GM18909 (cell line): ENCODE results near the gene MAN2A1.

Experiments used
- ATAC-seq: cut with Tn5 transposase; IDR thresholded peaks from one replicate; pipeline ENCODE4 v1.9.1; 2021; ENCODE audit warnings: mild to moderate bottlenecking; ENCODE audit not compliant: unreplicated experiment, poor library complexity

The MAN2A1 gene

GRCh38 chr5:109704282-109704952 lies 14.7 kb downstream of the MAN2A1 start:
- ATAC-seq = no peak

GRCh38 chr5:109705596-109705995 lies 15.9 kb downstream of the MAN2A1 start:
- no peak for ATAC-seq

- ATAC-seq = no peak
These were observed 16.4 kb downstream of the MAN2A1 start for GRCh38 chr5:109706095-109706494.

GRCh38 chr5:109707531-109707930 lies 17.8 kb downstream of the MAN2A1 start:
- no peak for ATAC-seq

- ATAC-seq = peak; percentile 62
These were observed 19.1 kb downstream of the MAN2A1 start for GRCh38 chr5:109708813-109709212.

GRCh38 chr5:109709225-109709624 lies 19.5 kb downstream of the MAN2A1 start:
- ATAC-seq = no peak

GRCh38 chr5:109711673-109712072 lies 21.9 kb downstream of the MAN2A1 start:
- ATAC-seq = no peak

GRCh38 chr5:109713453-109713852 lies 23.7 kb downstream of the MAN2A1 start:
- ATAC-seq = no peak

- ATAC-seq = no peak
These were observed 24.9 kb downstream of the MAN2A1 start for GRCh38 chr5:109714592-109714991.

GRCh38 chr5:109718216-109718615 lies 28.5 kb downstream of the MAN2A1 start:
- ATAC-seq = no peak

- ATAC-seq = no peak
These were observed 28.9 kb downstream of the MAN2A1 start for GRCh38 chr5:109718632-109719031.

GRCh38 chr5:109719978-109720377 lies 30.3 kb downstream of the MAN2A1 start:
- no peak for ATAC-seq

GRCh38 chr5:109721741-109722140 lies 32.0 kb downstream of the MAN2A1 start:
- no peak for ATAC-seq

- no peak for ATAC-seq
These were observed 33.9 kb downstream of the MAN2A1 start for GRCh38 chr5:109723606-109724005.

GRCh38 chr5:109725135-109725534 lies 35.4 kb downstream of the MAN2A1 start:
- no peak for ATAC-seq

- peak; percentile 89 for ATAC-seq
These were observed 50.3 kb downstream of the MAN2A1 start for GRCh38 chr5:109739741-109740728.

GRCh38 chr5:109740966-109741365 lies 51.2 kb downstream of the MAN2A1 start:
- ATAC-seq = no peak

- no peak for ATAC-seq
These were observed 51.7 kb downstream of the MAN2A1 start for GRCh38 chr5:109741390-109741789.

GRCh38 chr5:109743041-109743531 lies 53.4 kb downstream of the MAN2A1 start:
- ATAC-seq = peak; percentile 39

GRCh38 chr5:109743770-109744212 lies 54.1 kb downstream of the MAN2A1 start:
- no peak for ATAC-seq

GRCh38 chr5:109744261-109744660 lies 54.5 kb downstream of the MAN2A1 start:
- no peak for ATAC-seq
